Ascending aorta (tissue), 2 donors: ENCODE results near the gene OR1S2. TPM values are rescaled to one million over a fixed set of nuclear protein-coding genes. Genes with fewer than 3 reads are reported as not detected.

Experiments used
- DNase-seq, 2 donors: peaks; one replicate each; pipeline ENCODE4 v3.0.0-alpha.2; 2019; ENCODE audit warnings: low spot score in 2 of 2
- H3K27ac ChIP-seq, 2 donors: fragments of 200-600 bp; sonication (generic); one replicate each; pipeline ENCODE4 v1.5.1; 2016 to 2017; ENCODE audit warnings: mild to moderate bottlenecking in 1 of 2
- H3K27me3 ChIP-seq: fragments of 200-600 bp; sonication (generic); one replicate; pipeline ENCODE4 v1.5.1; 2017
- H3K36me3 ChIP-seq, 2 donors: fragments of 200-600 bp; sonication (generic); one replicate each; pipeline ENCODE4 v1.5.1; 2016
- H3K4me1 ChIP-seq, 2 donors: fragments of 200-600 bp; sonication (generic); one replicate each; pipeline ENCODE4 v1.5.1; 2016 to 2017; ENCODE audit warnings: mild to moderate bottlenecking in 1 of 2
- H3K4me3 ChIP-seq, 2 donors: fragments of 200-600 bp; sonication (generic); one replicate each; pipeline ENCODE4 v1.5.1; 2016 to 2017; ENCODE audit warnings: mild to moderate bottlenecking in 1 of 2
- H3K9me3 ChIP-seq, 2 donors: fragments of 200-600 bp; sonication (generic); one replicate each; pipeline ENCODE4 v1.5.1; 2016
- intact Hi-C: fragments of 100-400 bp; cut with DNase I; formaldehyde crosslinking; loops from one replicate; pipeline ENCODE4 v1.15.1; 2023
- total RNA-seq: library from RNA; depleted of rRNA; stranded (reverse); fragments of >200 nt; gene quantifications from one replicate; pipeline ENCODE4 v1.1.0, GENCODE V29; 2016
- TF ChIP-seq, protein P1 (sequence below), 3 experiments: fragments of 200-600 bp in 2 of 3; fragments of 450-650 bp in 1 of 3; sonication (generic) in 2 of 3; IDR thresholded peaks; one replicate each; pipeline ENCODE4 v1.5.1; 2016 to 2019; ENCODE audit warnings: antibody characterized with exemption in 3 of 3, mild to moderate bottlenecking in 1 of 3, moderate library complexity in 1 of 3

The OR1S2 gene
- total RNA-seq, 1 donor from 2014 or later, result not detected

DNA sequence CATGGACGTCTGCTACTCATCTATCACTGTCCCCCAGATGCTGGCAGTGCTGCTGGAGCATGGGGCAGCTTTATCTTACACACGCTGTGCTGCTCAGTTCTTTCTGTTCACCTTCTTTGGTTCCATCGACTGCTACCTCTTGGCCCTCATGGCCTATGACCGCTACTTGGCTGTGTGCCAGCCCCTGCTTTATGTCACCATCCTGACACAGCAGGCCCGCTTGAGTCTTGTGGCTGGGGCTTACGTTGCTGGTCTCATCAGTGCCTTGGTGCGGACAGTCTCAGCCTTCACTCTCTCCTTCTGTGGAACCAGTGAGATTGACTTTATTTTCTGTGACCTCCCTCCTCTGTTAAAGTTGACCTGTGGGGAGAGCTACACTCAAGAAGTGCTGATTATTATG is 24.3 kb downstream of the OR1S2 start:
- Histone ChIP-seq H3K36me3 (no peaks in the 10 kb centered on the region), H3K4me1 (no peaks in the 10 kb centered on the region), H3K27ac (no peak overlapping the region), H3K27me3 (no peaks in the 10 kb centered on the region), H3K4me3 (no peak overlapping the region), H3K9me3 (no peaks in the 10 kb centered on the region)
- intact Hi-C loops, result no loop called here
- no peak for DNase-seq
- TF ChIP-seq, protein P1, sequence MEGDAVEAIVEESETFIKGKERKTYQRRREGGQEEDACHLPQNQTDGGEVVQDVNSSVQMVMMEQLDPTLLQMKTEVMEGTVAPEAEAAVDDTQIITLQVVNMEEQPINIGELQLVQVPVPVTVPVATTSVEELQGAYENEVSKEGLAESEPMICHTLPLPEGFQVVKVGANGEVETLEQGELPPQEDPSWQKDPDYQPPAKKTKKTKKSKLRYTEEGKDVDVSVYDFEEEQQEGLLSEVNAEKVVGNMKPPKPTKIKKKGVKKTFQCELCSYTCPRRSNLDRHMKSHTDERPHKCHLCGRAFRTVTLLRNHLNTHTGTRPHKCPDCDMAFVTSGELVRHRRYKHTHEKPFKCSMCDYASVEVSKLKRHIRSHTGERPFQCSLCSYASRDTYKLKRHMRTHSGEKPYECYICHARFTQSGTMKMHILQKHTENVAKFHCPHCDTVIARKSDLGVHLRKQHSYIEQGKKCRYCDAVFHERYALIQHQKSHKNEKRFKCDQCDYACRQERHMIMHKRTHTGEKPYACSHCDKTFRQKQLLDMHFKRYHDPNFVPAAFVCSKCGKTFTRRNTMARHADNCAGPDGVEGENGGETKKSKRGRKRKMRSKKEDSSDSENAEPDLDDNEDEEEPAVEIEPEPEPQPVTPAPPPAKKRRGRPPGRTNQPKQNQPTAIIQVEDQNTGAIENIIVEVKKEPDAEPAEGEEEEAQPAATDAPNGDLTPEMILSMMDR (IDR thresholded peaks at IDR 0.05), result no peak

DNA sequence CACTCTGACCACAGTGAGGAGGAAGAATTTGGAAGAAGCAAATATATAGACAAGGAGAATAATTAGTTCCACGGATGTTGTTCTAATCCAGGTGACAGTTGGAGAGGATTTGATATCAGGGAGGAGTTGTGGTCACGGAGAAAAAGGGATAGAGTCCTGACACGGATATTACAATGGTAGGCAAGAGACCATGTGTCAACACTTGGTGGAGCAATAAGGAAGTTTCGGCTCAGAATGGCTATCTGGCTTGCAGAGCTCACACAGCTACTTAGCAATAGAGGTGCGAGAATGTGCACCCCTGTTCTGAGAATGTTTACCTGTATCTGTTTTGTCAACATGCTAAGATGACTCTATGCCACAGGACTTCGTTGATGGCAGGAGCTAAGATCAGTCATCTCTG is 25.5 kb downstream of the OR1S2 start:
- TF ChIP-seq, protein P1 (IDR thresholded peaks at IDR 0.05), result no peak
- no peak overlapping the region for H3K27ac ChIP-seq
- H3K9me3 ChIP-seq, result no peaks in the 10 kb centered on the region
- no peaks in the 10 kb centered on the region for H3K27me3 ChIP-seq
- no peaks in the 10 kb centered on the region for H3K4me1 ChIP-seq
- no peak for DNase-seq
- no peak overlapping the region for H3K4me3 ChIP-seq
- H3K36me3 ChIP-seq, result no peaks in the 10 kb centered on the region
- intact Hi-C loops, result no loop called here

DNA sequence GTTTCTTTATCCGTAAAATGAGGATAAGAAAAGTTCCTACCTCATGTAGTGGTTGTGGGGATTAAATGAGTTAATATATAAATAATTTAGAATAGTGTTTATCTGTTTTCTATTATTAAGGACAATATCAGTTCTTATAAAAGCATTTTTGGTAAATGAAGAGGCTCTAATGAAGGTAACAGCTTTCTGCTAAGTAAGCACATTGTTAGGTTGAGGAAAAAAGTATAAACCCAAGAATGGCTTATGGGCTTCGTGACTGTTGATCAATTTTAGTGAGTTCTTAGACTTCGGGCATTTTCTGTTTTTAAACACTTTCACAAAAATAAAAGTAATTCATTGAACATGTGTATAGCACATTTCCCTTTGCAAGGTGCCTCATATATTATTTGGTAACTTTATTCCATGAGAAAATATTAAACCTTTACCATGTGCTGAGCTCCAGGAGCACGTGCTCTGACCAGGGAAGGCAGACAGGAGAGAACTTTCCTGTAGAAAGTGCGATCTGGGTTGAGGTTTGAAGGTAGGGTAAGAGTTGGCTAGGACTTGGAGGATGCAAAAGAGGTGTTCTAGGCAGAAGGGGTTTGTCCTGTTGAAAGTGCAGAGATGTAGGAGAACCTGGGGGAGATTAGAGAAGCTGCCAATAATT is 26.4 kb downstream of the OR1S2 start:
- Histone ChIP-seq H3K4me1 (no peaks in the 10 kb centered on the region), H3K9me3 (no peaks in the 10 kb centered on the region), H3K27ac (no peak overlapping the region), H3K4me3 (no peak overlapping the region), H3K27me3 (no peaks in the 10 kb centered on the region), H3K36me3 (no peaks in the 10 kb centered on the region)
- no peak for DNase-seq
- intact Hi-C loops, result no loop called here
- TF ChIP-seq, protein P1 (IDR thresholded peaks at IDR 0.05), result no peak

DNA sequence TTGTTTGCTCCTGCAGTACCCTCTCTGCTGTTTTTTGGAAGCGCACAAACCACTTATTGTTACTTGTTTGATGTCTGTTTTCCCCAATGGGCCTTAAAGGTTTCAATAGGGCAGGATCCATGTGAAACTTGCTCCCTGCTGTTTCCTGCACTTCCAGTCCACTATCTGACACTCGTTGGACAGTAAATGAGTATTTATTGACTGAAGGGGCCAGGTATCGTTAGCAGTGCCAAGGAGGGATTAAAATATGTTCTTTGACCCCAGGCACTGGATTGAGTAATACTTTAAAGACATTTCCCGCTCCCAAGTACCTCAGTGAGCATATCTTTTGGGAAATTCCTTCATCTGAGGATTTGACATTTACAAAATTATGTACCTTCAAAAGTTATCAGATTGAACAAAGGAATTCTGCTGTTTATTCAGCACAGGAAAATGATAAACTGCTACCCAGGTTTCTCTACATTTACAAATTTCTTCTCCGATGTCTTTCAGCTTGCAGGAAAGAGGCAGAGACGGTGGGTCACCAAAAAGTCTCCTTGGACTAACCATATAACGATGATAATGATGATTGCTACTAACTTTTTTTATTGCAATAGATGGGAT is 38.3 kb downstream of the OR1S2 start:
- Histone ChIP-seq H3K36me3 (no peaks in the 10 kb centered on the region), H3K4me3 (no peak overlapping the region), H3K27me3 (no peaks in the 10 kb centered on the region), H3K4me1 (no peaks in the 10 kb centered on the region), H3K9me3 (no peaks in the 10 kb centered on the region), H3K27ac (no peak overlapping the region)
- TF ChIP-seq, protein P1 (IDR thresholded peaks at IDR 0.05), result no peak
- no peak for DNase-seq
- intact Hi-C loops, result no loop called here

DNA sequence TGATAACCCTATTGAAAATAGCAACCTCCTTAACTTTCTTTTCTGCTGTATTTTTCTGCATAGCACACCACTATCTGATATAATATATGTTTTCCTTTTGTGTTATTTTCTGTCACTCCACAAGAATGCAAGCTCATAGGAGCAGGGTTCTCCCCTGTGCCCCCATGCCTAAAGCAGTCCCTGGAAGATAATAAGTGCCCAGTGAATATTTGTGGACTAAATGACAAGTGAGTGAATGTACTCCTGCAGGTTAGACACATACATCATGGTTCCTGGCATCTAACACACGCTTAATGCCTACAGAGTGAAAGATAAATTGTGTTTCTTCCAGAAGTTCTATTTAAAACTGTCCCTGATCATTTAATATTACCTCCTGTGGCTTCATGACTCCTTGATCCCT is 39.0 kb downstream of the OR1S2 start:
- no peaks in the 10 kb centered on the region for H3K27me3 ChIP-seq
- intact Hi-C loops, result no loop called here
- DNase-seq, result no peak
- no peaks in the 10 kb centered on the region for H3K36me3 ChIP-seq
- TF ChIP-seq, protein P1 (IDR thresholded peaks at IDR 0.05), result no peak
- H3K4me1 ChIP-seq, result no peaks in the 10 kb centered on the region
- H3K9me3 ChIP-seq, result peaks cover 0 to 1% of the 10 kb centered on the region in 2 donors
- H3K27ac ChIP-seq, result no peak overlapping the region
- H3K4me3 ChIP-seq, result no peak overlapping the region
